ENCODE results near the gene CD83. TPM values are rescaled to one million over a fixed set of nuclear protein-coding genes. Genes with fewer than 3 reads are reported as not detected.

The CD83 gene
- total and polyA plus RNA-seq, 7 donors = 0.10 to 2.1 (median 0.71) TPM

DNA sequence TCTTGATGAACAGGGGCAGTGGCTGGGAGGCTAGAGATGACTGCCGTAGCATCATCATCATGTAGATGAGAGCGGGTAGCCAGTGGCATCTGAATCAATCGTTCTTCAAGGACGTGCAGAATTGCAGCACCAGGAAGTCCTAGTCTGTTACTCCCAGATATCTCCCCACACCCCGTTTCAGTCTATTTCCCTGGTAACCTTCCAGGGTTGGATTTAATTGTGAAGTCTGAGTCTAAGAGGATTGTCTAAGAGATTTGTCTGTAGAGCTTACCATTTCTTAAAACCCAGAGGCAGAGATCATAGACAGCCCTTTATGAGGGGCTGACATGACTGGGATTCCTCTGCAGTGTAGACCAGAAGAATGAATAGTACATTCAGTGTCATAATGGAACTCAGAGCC, 16.6 kb upstream of the CD83 start:
- Histone ChIP-seq H3K36me3 (ENCODE audit: insufficient read depth in 1 of 2, low read depth in 1 of 2) (no peaks in the 10 kb centered on the region), H3K4me1 (no peaks in the 10 kb centered on the region), H3K27me3 (ENCODE audit: insufficient read depth in 3 of 3, low read length in 2 of 3) (peaks cover 3 to 6% (median 4%) of the 10 kb centered on the region in 3 donors), H3K4me3 (no peak overlapping the region), H3K9me3 (no peaks in the 10 kb centered on the region), H3K27ac (no peak overlapping the region)
- intact Hi-C loops (cut with DNase I) = no loop called here
- DNase-seq = no peak
- no peak for ATAC-seq
- TF ChIP-seq, protein P1, sequence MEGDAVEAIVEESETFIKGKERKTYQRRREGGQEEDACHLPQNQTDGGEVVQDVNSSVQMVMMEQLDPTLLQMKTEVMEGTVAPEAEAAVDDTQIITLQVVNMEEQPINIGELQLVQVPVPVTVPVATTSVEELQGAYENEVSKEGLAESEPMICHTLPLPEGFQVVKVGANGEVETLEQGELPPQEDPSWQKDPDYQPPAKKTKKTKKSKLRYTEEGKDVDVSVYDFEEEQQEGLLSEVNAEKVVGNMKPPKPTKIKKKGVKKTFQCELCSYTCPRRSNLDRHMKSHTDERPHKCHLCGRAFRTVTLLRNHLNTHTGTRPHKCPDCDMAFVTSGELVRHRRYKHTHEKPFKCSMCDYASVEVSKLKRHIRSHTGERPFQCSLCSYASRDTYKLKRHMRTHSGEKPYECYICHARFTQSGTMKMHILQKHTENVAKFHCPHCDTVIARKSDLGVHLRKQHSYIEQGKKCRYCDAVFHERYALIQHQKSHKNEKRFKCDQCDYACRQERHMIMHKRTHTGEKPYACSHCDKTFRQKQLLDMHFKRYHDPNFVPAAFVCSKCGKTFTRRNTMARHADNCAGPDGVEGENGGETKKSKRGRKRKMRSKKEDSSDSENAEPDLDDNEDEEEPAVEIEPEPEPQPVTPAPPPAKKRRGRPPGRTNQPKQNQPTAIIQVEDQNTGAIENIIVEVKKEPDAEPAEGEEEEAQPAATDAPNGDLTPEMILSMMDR (IDR thresholded peaks at IDR 0.05) = no peak
- 78 to 84% (median 80%) methylated on average over 5 of the region's 5 CpGs for WGBS, 3 donors

DNA sequence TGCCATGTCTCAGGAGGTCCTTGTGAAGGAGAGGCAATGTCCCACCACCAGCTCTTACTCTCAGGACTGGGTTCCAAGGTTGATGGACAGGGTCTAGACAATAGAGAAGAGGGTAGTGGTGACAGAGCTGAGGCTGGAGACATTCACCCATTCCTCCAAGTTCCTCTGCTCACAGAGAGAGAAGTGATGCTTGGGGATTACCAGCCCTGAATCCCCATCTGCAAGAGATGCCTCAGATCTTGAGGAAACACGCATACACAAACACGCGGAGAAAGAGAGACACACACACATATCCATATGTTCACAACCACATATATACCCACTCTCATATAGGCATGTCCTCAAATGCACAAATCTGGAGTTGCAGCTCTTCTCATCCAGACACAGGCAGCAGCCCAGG, 15.2 kb upstream of the CD83 start:
- H3K4me1 ChIP-seq = no peaks in the 10 kb centered on the region
- H3K9me3 ChIP-seq = no peaks in the 10 kb centered on the region
- no peak for ATAC-seq
- H3K4me3 ChIP-seq = no peak overlapping the region
- H3K27ac ChIP-seq = no peak overlapping the region
- intact Hi-C loops (cut with DNase I) = no loop called here
- TF ChIP-seq, protein P1 (IDR thresholded peaks at IDR 0.05) = no peak
- no peak for DNase-seq
- H3K36me3 ChIP-seq (ENCODE audit: insufficient read depth in 1 of 2, low read depth in 1 of 2) = no peaks in the 10 kb centered on the region
- WGBS, 3 donors = 91 to 100% (median 92%) methylated on average over 3 of the region's 3 CpGs
- peaks cover 3 to 16% (median 7%) of the 10 kb centered on the region in 3 donors for H3K27me3 ChIP-seq (ENCODE audit: insufficient read depth in 3 of 3, low read length in 2 of 3)

DNA sequence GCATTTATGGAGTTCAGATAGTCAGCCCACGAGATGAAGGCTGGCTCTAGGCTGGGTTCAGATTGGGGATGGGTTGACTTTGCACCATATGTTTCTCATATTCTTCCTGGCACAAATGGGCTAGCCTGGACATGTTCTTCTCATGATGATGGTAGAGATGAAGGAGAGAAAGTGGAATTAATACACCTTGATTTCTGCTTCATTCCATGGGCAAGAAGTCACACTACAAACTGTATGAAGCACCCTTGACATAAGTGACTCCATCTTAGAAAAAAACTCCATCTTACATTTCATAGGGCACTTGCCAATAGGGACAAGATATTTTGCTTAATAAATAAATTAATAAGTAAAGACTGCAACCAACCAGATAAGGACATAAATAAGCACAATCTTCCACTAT, 12.0 kb upstream of the CD83 start:
- Histone ChIP-seq H3K27me3 (ENCODE audit: insufficient read depth in 3 of 3, low read length in 2 of 3) (peaks cover 3 to 18% (median 8%) of the 10 kb centered on the region in 3 donors), H3K4me3 (no peak overlapping the region), H3K9me3 (no peaks in the 10 kb centered on the region), H3K4me1 (no peaks in the 10 kb centered on the region), H3K27ac (no peak overlapping the region), H3K36me3 (ENCODE audit: insufficient read depth in 1 of 2, low read depth in 1 of 2) (no peaks in the 10 kb centered on the region)
- DNase-seq (no peak), ATAC-seq (no peak)
- TF ChIP-seq, protein P1 (IDR thresholded peaks at IDR 0.05) = no peak
- intact Hi-C loops (cut with DNase I) = no loop called here
- WGBS, 3 donors = 73 to 80% (median 79%) methylated on average over 1 of the region's 1 CpG

DNA sequence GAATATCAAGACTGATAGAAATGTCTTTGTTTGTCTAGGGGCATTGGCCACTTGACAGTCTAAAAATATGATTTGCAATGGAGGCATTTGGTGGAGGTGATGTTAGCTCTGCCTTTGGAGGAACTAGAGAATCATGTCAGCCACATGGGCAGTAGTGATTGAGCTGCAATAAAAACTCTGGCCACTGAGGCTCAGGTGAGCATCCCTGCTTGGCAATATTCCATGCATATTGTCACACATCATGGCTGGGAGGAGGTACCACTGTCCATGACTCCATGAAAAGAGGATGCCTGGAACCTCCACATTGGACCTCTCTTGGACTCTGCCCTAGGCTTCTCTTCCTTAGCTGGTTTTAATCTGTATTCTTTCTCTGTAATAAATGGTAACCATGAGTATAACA, 10.6 kb upstream of the CD83 start:
- ATAC-seq (no peak), DNase-seq (no peak)
- Histone ChIP-seq H3K9me3 (no peaks in the 10 kb centered on the region), H3K4me1 (no peaks in the 10 kb centered on the region), H3K36me3 (ENCODE audit: insufficient read depth in 1 of 2, low read depth in 1 of 2) (no peaks in the 10 kb centered on the region), H3K27me3 (ENCODE audit: insufficient read depth in 3 of 3, low read length in 2 of 3) (peaks cover 3 to 18% (median 8%) of the 10 kb centered on the region in 3 donors), H3K27ac (no peak overlapping the region), H3K4me3 (no peak overlapping the region)
- TF ChIP-seq, protein P1 (IDR thresholded peaks at IDR 0.05) = no peak
- intact Hi-C loops (cut with DNase I) = no loop called here

DNA sequence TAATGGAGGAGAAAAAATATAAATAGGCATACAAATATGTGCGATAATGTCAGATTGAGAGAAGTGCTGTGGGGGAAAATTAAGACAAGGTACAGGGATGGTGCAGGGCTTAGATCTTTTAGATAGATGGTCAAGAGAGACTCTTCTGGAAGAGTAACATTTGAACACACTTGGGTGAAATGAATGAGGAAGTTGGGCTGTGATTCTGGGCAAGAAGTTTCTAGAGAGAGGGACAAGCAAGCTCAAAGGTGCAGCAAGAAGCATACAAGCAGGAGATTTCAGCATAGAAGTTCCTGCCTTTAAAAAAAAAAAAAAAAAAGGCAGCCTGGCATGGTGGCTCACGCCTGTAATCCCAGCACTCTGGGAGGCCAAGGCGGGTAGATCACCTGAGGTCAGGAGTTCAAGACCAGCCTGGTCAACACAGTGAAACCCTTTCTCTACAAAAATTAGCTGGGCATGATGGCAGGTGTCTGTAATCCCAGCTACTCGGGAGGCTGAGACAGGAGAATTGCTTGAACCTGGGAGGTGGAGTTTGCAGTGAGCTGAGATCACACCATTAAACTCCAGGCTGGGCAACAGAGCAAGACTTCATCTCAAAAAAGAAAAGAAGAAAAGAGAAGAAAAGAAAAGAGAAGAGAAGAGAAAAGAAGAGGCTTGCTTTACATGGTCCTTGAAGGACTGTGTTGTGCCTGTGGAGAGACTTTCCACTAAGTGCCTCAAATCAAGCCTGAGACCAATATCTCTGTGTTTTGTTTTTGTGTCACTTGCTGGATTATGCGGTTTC, 9.7 kb upstream of the CD83 start:
- 81 to 87% (median 85%) methylated on average over 5 of the region's 5 CpGs for WGBS, 3 donors
- ATAC-seq (no peak), DNase-seq (no peak)
- no peak overlapping the region for H3K27ac ChIP-seq
- H3K4me3 ChIP-seq = no peak overlapping the region
- no peaks in the 10 kb centered on the region for H3K36me3 ChIP-seq (ENCODE audit: insufficient read depth in 1 of 2, low read depth in 1 of 2)
- TF ChIP-seq, protein P1 (IDR thresholded peaks at IDR 0.05) = no peak
- intact Hi-C loops (cut with DNase I) = no loop called here
- no peaks in the 10 kb centered on the region for H3K9me3 ChIP-seq
- H3K27me3 ChIP-seq (ENCODE audit: insufficient read depth in 3 of 3, low read length in 2 of 3) = peaks cover 3 to 12% (median 4%) of the 10 kb centered on the region in 3 donors
- no peaks in the 10 kb centered on the region for H3K4me1 ChIP-seq

Data from psoas muscle (tissue), 8 donors.